K562 (cell line): Measurements from ENCODE around the gene RGR. TPM values are rescaled to one million over a fixed set of nuclear protein-coding genes. Genes with fewer than 3 reads are reported as not detected.

Experiments used
- CEBPG ChIP-seq, 3 experiments: fragments of 200-800 bp in 1 of 3; sonication (Bioruptor generic) in 1 of 3; sonication (generic) in 1 of 3; formaldehyde crosslinking in 1 of 3; IDR thresholded peaks in 2 of 3; conservative IDR thresholded peaks in 1 of 3; 2 replicates each; pipeline versions ENCODE4 v1.6.1 to v1.8.0; 2016 to 2022; ENCODE audit warnings: missing compliant biosample characterization in 2 of 3, missing genetic modification characterization in 2 of 3, mild to moderate bottlenecking in 1 of 3, missing genetic modification reagents in 1 of 3
- GATA2 ChIP-seq: sonication (generic); formaldehyde crosslinking; IDR thresholded peaks from 2 replicates; pipeline ENCODE4 v1.4.0; 2020; ENCODE audit warnings: mild to moderate bottlenecking, missing genetic modification reagents
- KLF13 ChIP-seq: fragments of 450-650 bp; IDR thresholded peaks from 2 replicates; pipeline ENCODE4 v1.6.1; 2016; ENCODE audit warnings: missing genetic modification characterization, low read depth, mild to moderate bottlenecking, missing compliant biosample characterization, moderate library complexity, borderline replicate concordance
- LEF1 ChIP-seq: fragments of 450-650 bp; IDR thresholded peaks from 2 replicates; pipeline ENCODE4 v1.6.1; 2016; ENCODE audit warnings: mild to moderate bottlenecking
- TCF3 ChIP-seq: sonication (generic); formaldehyde crosslinking; IDR thresholded peaks from 2 replicates; pipeline ENCODE4 v1.4.0; 2020; ENCODE audit warnings: mild to moderate bottlenecking, missing genetic modification reagents
- ZNF282 ChIP-seq: sonication (generic); formaldehyde crosslinking; IDR thresholded peaks from 2 replicates; pipeline ENCODE4 v1.8.1; 2023; ENCODE audit warnings: missing genetic modification reagents
- polyA plus RNA-seq, 8 experiments: library from polyadenylated mRNA; depleted of rRNA in 4 of 8; stranded (reverse) in 5 of 8; unstranded in 3 of 8; fragments of >200 nt; fragmentation: Nextera tagmentation in 2 of 8; fragmentation: Illumina TruSeq in 1 of 8; extraction: Ambion mirVana in 2 of 8; extraction: Trizol in 1 of 8; gene quantifications; 2 replicates each; pipeline versions ENCODE4 v1.2.1 to v1.2.3, GENCODE V29; 2011 to 2014; ENCODE audit warnings: inconsistent platforms in 1 of 8, missing spikeins in 1 of 8
- total RNA-seq, 7 experiments: library from RNA; depleted of rRNA in 6 of 7; stranded (reverse); fragments of >200 nt in 6 of 7; fragmentation: Illumina TruSeq in 2 of 7; extraction: Trizol in 2 of 7; gene quantifications; 2 replicates each; pipeline versions ENCODE4 v1.2.1 to v1.2.3, GENCODE V29; 2011 to 2021; ENCODE audit warnings: low replicate concordance in 1 of 7
- TF ChIP-seq, protein P1 (sequence below), 2 experiments: fragments of 450-650 bp; formaldehyde crosslinking in 1 of 2; IDR thresholded peaks; 2 replicates each; pipeline versions ENCODE4 v1.4.0 to v1.6.1; 2014 to 2020; ENCODE audit warnings: mild to moderate bottlenecking in 2 of 2, borderline replicate concordance in 1 of 2, low read depth in 1 of 2

The RGR gene
- total and polyA plus RNA-seq, 9 of the 15 experiments (the other 6 are each of a cell fraction or from before 2014, with no cell fraction given), result not detected

DNA sequence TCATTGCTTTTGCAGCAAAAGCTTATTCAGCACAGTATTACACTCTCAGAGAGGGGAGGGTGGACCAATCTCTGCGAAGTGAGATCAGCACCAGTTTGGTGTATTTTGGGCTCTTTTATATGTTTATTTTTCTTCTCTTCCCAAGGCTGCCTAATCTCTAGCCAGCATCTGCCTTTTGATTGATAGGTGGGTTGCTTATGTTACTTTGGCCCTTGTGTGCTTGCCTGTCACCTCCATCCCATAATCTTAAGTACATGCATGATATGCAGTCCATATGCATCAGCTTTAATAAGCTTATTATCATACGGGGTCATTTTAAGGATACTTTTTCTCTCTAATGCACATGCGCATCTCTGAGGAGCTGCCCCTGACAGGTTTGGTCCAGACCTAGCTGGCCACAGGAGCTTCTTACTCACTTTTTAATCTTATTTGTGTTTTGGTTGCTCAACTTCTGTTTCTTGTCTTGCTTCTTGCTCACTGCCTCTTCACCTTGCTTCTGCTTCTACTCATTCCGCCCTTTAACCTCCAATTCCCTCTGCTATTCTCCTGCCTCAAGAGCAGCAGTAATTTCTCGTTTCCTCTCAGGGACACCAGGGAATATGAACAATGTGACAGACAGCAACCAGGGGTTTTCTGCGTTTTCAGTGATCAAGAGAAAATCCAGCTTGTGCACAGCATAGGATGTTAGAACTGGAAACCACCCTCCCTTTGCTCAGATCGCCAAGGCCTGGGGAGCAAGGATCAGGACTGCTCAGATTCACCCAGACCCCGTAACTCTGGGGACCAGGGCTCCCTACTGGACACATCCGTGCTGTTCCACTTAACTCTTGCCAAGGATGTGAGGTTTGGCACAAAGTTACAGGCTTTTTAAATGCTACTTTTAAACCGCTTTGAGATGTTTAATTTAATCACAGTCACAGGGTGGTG lies 10.0 kb downstream of the RGR start (continued):
- TF ChIP-seq, protein P1, sequence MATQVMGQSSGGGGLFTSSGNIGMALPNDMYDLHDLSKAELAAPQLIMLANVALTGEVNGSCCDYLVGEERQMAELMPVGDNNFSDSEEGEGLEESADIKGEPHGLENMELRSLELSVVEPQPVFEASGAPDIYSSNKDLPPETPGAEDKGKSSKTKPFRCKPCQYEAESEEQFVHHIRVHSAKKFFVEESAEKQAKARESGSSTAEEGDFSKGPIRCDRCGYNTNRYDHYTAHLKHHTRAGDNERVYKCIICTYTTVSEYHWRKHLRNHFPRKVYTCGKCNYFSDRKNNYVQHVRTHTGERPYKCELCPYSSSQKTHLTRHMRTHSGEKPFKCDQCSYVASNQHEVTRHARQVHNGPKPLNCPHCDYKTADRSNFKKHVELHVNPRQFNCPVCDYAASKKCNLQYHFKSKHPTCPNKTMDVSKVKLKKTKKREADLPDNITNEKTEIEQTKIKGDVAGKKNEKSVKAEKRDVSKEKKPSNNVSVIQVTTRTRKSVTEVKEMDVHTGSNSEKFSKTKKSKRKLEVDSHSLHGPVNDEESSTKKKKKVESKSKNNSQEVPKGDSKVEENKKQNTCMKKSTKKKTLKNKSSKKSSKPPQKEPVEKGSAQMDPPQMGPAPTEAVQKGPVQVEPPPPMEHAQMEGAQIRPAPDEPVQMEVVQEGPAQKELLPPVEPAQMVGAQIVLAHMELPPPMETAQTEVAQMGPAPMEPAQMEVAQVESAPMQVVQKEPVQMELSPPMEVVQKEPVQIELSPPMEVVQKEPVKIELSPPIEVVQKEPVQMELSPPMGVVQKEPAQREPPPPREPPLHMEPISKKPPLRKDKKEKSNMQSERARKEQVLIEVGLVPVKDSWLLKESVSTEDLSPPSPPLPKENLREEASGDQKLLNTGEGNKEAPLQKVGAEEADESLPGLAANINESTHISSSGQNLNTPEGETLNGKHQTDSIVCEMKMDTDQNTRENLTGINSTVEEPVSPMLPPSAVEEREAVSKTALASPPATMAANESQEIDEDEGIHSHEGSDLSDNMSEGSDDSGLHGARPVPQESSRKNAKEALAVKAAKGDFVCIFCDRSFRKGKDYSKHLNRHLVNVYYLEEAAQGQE (IDR thresholded peaks at IDR 0.05; ENCODE audit: borderline replicate concordance), result peak; percentile 97
- TF ChIP-seq, protein P1 (CRISPR knock-in tag; IDR thresholded peaks at IDR 0.05; ENCODE audit: low read depth), result no peak
- TF ChIP-seq ZNF282 (CRISPR knock-in tag), result no peak
- no peak for TF ChIP-seq KLF13 (tag)
- TF ChIP-seq LEF1, result peak; percentile 34; the same call in 1 of the 2 replicates
- TF ChIP-seq TCF3, result peak; percentile 22; the same call in 1 of the 2 replicates
- no peak for TF ChIP-seq CEBPG (CRISPR knock-in tag; IDR thresholded peaks at IDR 0.05)
- TF ChIP-seq CEBPG (tag; conservative IDR thresholded peaks at IDR 0.05 in 1 of 2, IDR thresholded peaks at IDR 0.05 in 1 of 2), result peak in 1 of 2 experiments; percentile 30; a peak in 1 of 4 replicates
- TF ChIP-seq GATA2 (CRISPR knock-in tag), result peak; percentile 36; the same call in 1 of the 2 replicates
